ENCODE results near the gene GLIS2. TPM values are rescaled to one million over a fixed set of nuclear protein-coding genes. Genes with fewer than 3 reads are reported as not detected.

Gene GLIS2
- total and polyA plus RNA-seq, 7 experiments from 2014 or later, result 0.53 TPM; not detected in 6

GRCh38 chr16:4373356-4373908, 57.6 kb downstream of the GLIS2 start:
- Histone ChIP-seq H3K9me3 (ENCODE audit: control insufficient read depth in 2 of 3, low read length in 3 of 3) (no peaks in the 10 kb centered on the region), H3K36me3 (ENCODE audit: control insufficient read depth in 2 of 3, insufficient read depth in 3 of 3, low read length in 3 of 3) (peaks cover 0 to 18% (median 0%) of the 10 kb centered on the region in 3 experiments), H3K27me3 (ENCODE audit: control insufficient read depth in 2 of 2, insufficient read depth in 2 of 2, low read length in 2 of 2) (no peaks in the 10 kb centered on the region), H3K4me1 (ENCODE audit: control insufficient read depth in 2 of 2, insufficient read depth in 2 of 2, low read length in 2 of 2) (peaks cover 15 to 19% of the 10 kb centered on the region in 2 donors), H3K27ac (ENCODE audit: low read depth, low read length) (no peak overlapping the region), H3K4me3 (ENCODE audit: low read length) (no peak overlapping the region)
- peaks cover 0 to 21% (median 12%) of the 10 kb centered on the region in 7 donors for H3K4me1 Mint-ChIP-seq
- POLR2A ChIA-PET, result no interaction called here
- intact Hi-C loops (cut with micrococcal nuclease), result loop anchor here (5.0 kb wide), 2 partner anchors 39 to 104 kb away; partner anchors contain the start of gene HMOX2 (in 1 of the 2)
- H3K27me3 Mint-ChIP-seq, result no peaks in the 10 kb centered on the region
- CTCF ChIA-PET, result interaction anchor here (1.1 kb wide), 1 partner anchor 30 kb away, joined by 6 read pairs; no protein-coding TSS in a partner anchor
- H3K9me3 Mint-ChIP-seq, result no peaks in the 10 kb centered on the region
- ATAC-seq (no peak), DNase-seq (peak in 1 of 9 donors; percentile 23)
- no peak overlapping the region for H3K27ac Mint-ChIP-seq
- no peaks in the 10 kb centered on the region for H3K36me3 Mint-ChIP-seq
- no peak overlapping the region for H3K4me3 Mint-ChIP-seq

- peaks cover 15 to 19% of the 10 kb centered on the region in 2 donors for H3K4me1 ChIP-seq (ENCODE audit: control insufficient read depth in 2 of 2, insufficient read depth in 2 of 2, low read length in 2 of 2)
- ChIA-PET POLR2A (no interaction called here), CTCF (interaction anchor here (1.1 kb wide), 1 partner anchor 29 kb away, joined by 6 read pairs; no protein-coding TSS in a partner anchor)
- H3K27ac ChIP-seq (ENCODE audit: low read depth, low read length), result no peak overlapping the region
- no peak for ATAC-seq
- peaks cover 0 to 25% (median 0%) of the 10 kb centered on the region in 3 experiments for H3K36me3 ChIP-seq (ENCODE audit: control insufficient read depth in 2 of 3, insufficient read depth in 3 of 3, low read length in 3 of 3)
- H3K27me3 ChIP-seq (ENCODE audit: control insufficient read depth in 2 of 2, insufficient read depth in 2 of 2, low read length in 2 of 2), result no peaks in the 10 kb centered on the region
- Mint-ChIP-seq H3K27ac (peak overlapping the region in 1 of 9 donors; percentile 78), H3K4me3 (peak overlapping the region in 2 of 10 donors; percentile 6 to 25), H3K27me3 (no peaks in the 10 kb centered on the region), H3K4me1 (peaks cover 0 to 17% (median 12%) of the 10 kb centered on the region in 7 donors), H3K9me3 (no peaks in the 10 kb centered on the region), H3K36me3 (no peaks in the 10 kb centered on the region)
- H3K9me3 ChIP-seq (ENCODE audit: control insufficient read depth in 2 of 3, low read length in 3 of 3), result no peaks in the 10 kb centered on the region
- no peak overlapping the region for H3K4me3 ChIP-seq (ENCODE audit: low read length)
- intact Hi-C loops (cut with micrococcal nuclease), result loop anchor here (5.0 kb wide), 2 partner anchors 38 to 103 kb away; partner anchors contain the start of gene HMOX2 (in 1 of the 2)
- DNase-seq, result peak in 1 of 9 donors; percentile 55
These were observed 58.3 kb downstream of the GLIS2 start for GRCh38 chr16:4373909-4374742.

DNA sequence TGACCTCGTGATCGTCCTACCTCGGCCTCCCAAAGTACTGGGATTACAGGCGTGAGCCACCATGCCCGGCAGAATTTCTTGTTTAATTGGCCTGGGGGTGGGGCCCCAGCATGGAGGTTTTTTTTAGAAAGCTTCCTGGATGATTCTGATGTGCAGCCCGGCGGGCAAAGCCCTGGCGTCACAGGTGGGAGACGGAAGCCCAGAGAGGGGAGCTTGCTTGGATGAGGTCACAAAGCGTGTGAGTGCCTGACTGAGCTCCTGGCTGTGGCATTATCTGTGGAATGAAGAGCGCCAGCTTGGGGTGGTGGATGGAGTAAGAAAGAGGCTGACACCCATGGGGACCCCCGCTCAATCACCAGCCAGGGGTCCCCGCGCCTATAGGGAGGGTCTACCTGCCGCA, 59.9 kb downstream of the GLIS2 start:
- H3K27ac Mint-ChIP-seq, result peak overlapping the region in 3 of 9 donors; percentile 38 to 79 (median 59)
- ATAC-seq, result no peak

GRCh38 chr16:4376126-4376892, 60.4 kb downstream of the GLIS2 start:
- CTCF ChIA-PET, result interaction anchor here (0.5 to 1.5 kb wide), 2 partner anchors 44 to 45 kb away, joined by 3 read pairs; no protein-coding TSS in a partner anchor
- Histone ChIP-seq H3K36me3 (ENCODE audit: control insufficient read depth in 2 of 3, insufficient read depth in 3 of 3, low read length in 3 of 3) (peaks cover 0 to 40% (median 7%) of the 10 kb centered on the region in 3 experiments), H3K9me3 (ENCODE audit: control insufficient read depth in 2 of 3, low read length in 3 of 3) (no peaks in the 10 kb centered on the region), H3K4me1 (ENCODE audit: control insufficient read depth in 2 of 2, insufficient read depth in 2 of 2, low read length in 2 of 2) (peaks cover 15 to 19% of the 10 kb centered on the region in 2 donors), H3K27ac (ENCODE audit: low read depth, low read length) (no peak overlapping the region), H3K4me3 (ENCODE audit: low read length) (no peak overlapping the region), H3K27me3 (ENCODE audit: control insufficient read depth in 2 of 2, insufficient read depth in 2 of 2, low read length in 2 of 2) (no peaks in the 10 kb centered on the region)
- POLR2A ChIA-PET, result no interaction called here
- peaks cover 0 to 4% (median 0%) of the 10 kb centered on the region in 5 donors for H3K36me3 Mint-ChIP-seq
- H3K4me3 Mint-ChIP-seq, result no peak overlapping the region
- H3K9me3 Mint-ChIP-seq, result no peaks in the 10 kb centered on the region
- intact Hi-C loops (cut with micrococcal nuclease), result no loop called here
- peaks cover 0 to 20% (median 11%) of the 10 kb centered on the region in 7 donors for H3K4me1 Mint-ChIP-seq
- no peak overlapping the region for H3K27ac Mint-ChIP-seq
- H3K27me3 Mint-ChIP-seq, result no peaks in the 10 kb centered on the region
- DNase-seq, result peak in 1 of 9 donors; percentile 19
- no peak for ATAC-seq

More for the DNA sequence above, 59.9 kb downstream of the GLIS2 start:
- Histone ChIP-seq H3K27ac (ENCODE audit: low read depth, low read length) (no peak overlapping the region), H3K36me3 (ENCODE audit: control insufficient read depth in 2 of 3, insufficient read depth in 3 of 3, low read length in 3 of 3) (peaks cover 0 to 34% (median 4%) of the 10 kb centered on the region in 3 experiments), H3K4me1 (ENCODE audit: control insufficient read depth in 2 of 2, insufficient read depth in 2 of 2, low read length in 2 of 2) (peaks cover 15 to 19% of the 10 kb centered on the region in 2 donors), H3K9me3 (ENCODE audit: control insufficient read depth in 2 of 3, low read length in 3 of 3) (no peaks in the 10 kb centered on the region), H3K4me3 (ENCODE audit: low read length) (no peak overlapping the region), H3K27me3 (ENCODE audit: control insufficient read depth in 2 of 2, insufficient read depth in 2 of 2, low read length in 2 of 2) (no peaks in the 10 kb centered on the region)
- POLR2A ChIA-PET, result no interaction called here
- no peaks in the 10 kb centered on the region for H3K27me3 Mint-ChIP-seq
- intact Hi-C loops (cut with micrococcal nuclease), result no loop called here
- H3K36me3 Mint-ChIP-seq, result peaks cover 0 to 4% (median 0%) of the 10 kb centered on the region in 5 donors
- DNase-seq, result peak in 1 of 9 donors; percentile 22
- H3K9me3 Mint-ChIP-seq, result no peaks in the 10 kb centered on the region
- CTCF ChIA-PET, result interaction anchor here (0.5 to 1.5 kb wide), 2 partner anchors 43 to 46 kb away, joined by 3 read pairs; no protein-coding TSS in a partner anchor
- H3K4me3 Mint-ChIP-seq, result no peak overlapping the region
- H3K4me1 Mint-ChIP-seq, result peaks cover 0 to 20% (median 11%) of the 10 kb centered on the region in 7 donors

DNA sequence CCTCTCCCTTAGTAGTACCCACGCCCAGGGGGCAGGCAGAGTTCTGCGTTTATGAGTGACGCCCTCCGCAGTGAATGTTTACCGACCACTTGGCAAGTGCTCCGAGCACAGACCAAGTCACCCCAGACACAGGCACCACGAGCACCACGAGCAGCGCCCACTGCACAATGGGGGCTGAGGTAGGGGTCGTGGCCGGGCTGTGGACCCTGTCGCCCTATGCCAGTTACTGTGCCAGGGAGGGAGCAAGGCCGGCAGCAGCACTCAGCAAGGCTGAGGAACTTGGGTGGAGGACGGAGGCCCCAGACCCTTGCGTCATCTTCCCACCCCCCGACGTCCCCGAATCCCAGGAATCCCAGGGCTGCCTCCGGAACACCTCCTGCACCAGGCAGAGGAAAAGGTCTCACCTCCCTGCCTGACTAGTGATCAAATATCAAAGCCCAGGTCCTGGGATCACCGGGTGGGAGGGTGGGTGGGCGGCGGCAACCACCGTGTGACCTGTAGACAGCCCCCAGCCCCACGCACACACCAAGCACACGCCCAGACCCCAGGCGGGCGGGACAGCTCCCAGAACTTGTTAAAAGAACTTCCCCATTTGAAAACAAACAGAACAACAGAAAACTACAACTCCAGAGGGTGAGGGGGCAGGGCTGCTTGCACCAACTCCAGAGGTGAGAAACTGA, 61.2 kb downstream of the GLIS2 start:
- H3K36me3 ChIP-seq (ENCODE audit: control insufficient read depth in 2 of 3, insufficient read depth in 3 of 3, low read length in 3 of 3), result peaks cover 0 to 47% (median 7%) of the 10 kb centered on the region in 3 experiments

More for the DNA sequence above, 61.2 kb downstream of the GLIS2 start:
- Mint-ChIP-seq H3K36me3 (peaks cover 0 to 4% (median 0%) of the 10 kb centered on the region in 5 donors), H3K4me1 (peaks cover 0 to 20% (median 11%) of the 10 kb centered on the region in 7 donors), H3K9me3 (no peaks in the 10 kb centered on the region), H3K4me3 (no peak overlapping the region), H3K27me3 (no peaks in the 10 kb centered on the region), H3K27ac (peak overlapping the region in 1 of 9 donors; percentile 83)
- Histone ChIP-seq H3K9me3 (ENCODE audit: control insufficient read depth in 2 of 3, low read length in 3 of 3) (no peaks in the 10 kb centered on the region), H3K27me3 (ENCODE audit: control insufficient read depth in 2 of 2, insufficient read depth in 2 of 2, low read length in 2 of 2) (no peaks in the 10 kb centered on the region), H3K27ac (ENCODE audit: low read depth, low read length) (no peak overlapping the region), H3K4me3 (ENCODE audit: low read length) (no peak overlapping the region), H3K4me1 (ENCODE audit: control insufficient read depth in 2 of 2, insufficient read depth in 2 of 2, low read length in 2 of 2) (peaks cover 15 to 16% of the 10 kb centered on the region in 2 donors)
- ATAC-seq (no peak), DNase-seq (peak in 1 of 9 donors; percentile 13)
- POLR2A ChIA-PET, result no interaction called here
- CTCF ChIA-PET, result no interaction called here
- intact Hi-C loops (cut with micrococcal nuclease), result no loop called here

Measured in naive thymus-derived CD4-positive, alpha-beta T cell (primary cell).